SU-DHL-6 (cell line): ENCODE measurements around the gene FKTN.
A peak's percentile ranks its signal among the peaks of the same experiment; 100 is the strongest.

ENCODE experiments used
- H2AFZ ChIP-seq: fragments of 200-600 bp; sonication (generic); 2 replicates; pipeline ENCODE4 v1.6.1; 2014; ENCODE audit warnings: low read depth, mild to moderate bottlenecking, moderate library complexity, mixed read lengths, antibody characterized with exemption, low read length; ENCODE audit not compliant: severe bottlenecking
- H3F3A ChIP-seq: fragments of 200-600 bp; shearing (Covaris generic); 2 replicates; pipeline ENCODE4 v1.6.0; 2016; ENCODE audit warnings: antibody characterized with exemption, mild to moderate bottlenecking; ENCODE audit not compliant: insufficient read depth
- H3K27ac ChIP-seq: fragments of 200-600 bp; sonication (generic); 2 replicates; pipeline ENCODE4 v1.5.1; 2016; ENCODE audit warnings: low read depth, mild to moderate bottlenecking, low read length, moderate library complexity, mixed read lengths
- H3K27me3 ChIP-seq: fragments of 200-600 bp; sonication (generic), shearing (Covaris generic); 2 replicates; pipeline ENCODE4 v1.6.0; 2014; ENCODE audit warnings: mild to moderate bottlenecking, low read length
- H3K36me3 ChIP-seq: fragments of 200-600 bp; sonication (generic); 2 replicates; pipeline ENCODE4 v1.6.1; 2014; ENCODE audit warnings: mild to moderate bottlenecking, low read length, mixed read lengths
- H3K4me2 ChIP-seq: fragments of 300-600, 200-600 bp; shearing (Covaris generic), sonication (generic); 2 replicates; pipeline ENCODE4 v1.6.0; 2014; ENCODE audit warnings: low read length, low read depth, mild to moderate bottlenecking; ENCODE audit not compliant: poor library complexity, severe bottlenecking
- H3K4me3 ChIP-seq: fragments of 200-600 bp; sonication (generic); 2 replicates; pipeline ENCODE4 v1.5.1; 2014; ENCODE audit warnings: antibody characterized with exemption, low read length, mild to moderate bottlenecking, mixed read lengths; ENCODE audit not compliant: insufficient read depth, poor library complexity, severe bottlenecking
- H3K79me2 ChIP-seq: fragments of 200-600 bp; sonication (generic); 2 replicates; pipeline ENCODE4 v1.6.1; 2014; ENCODE audit warnings: mild to moderate bottlenecking, low read length, moderate library complexity; ENCODE audit not compliant: insufficient read depth
- H3K9ac ChIP-seq: fragments of 200-600 bp; sonication (generic); 2 replicates; pipeline ENCODE4 v1.7.0; 2014; ENCODE audit warnings: mild to moderate bottlenecking, low read length
- H3K9me2 ChIP-seq: fragments of 200-600 bp; sonication (generic); replicated peaks from 2 replicates; pipeline ENCODE4 v1.6.1; 2014; ENCODE audit warnings: low read length; ENCODE audit not compliant: insufficient read depth
- H3K9me3 ChIP-seq: fragments of 200-600 bp; sonication (generic); 2 replicates; pipeline ENCODE4 v1.6.1; 2014; ENCODE audit warnings: low read length, mixed read lengths; ENCODE audit not compliant: insufficient read depth
- H4K20me1 ChIP-seq: fragments of 200-600 bp; sonication (generic); 2 replicates; pipeline ENCODE4 v1.6.1; 2014; ENCODE audit warnings: low read depth, mild to moderate bottlenecking, antibody characterized with exemption, low read length, moderate library complexity, mixed read lengths
- CTCF ChIP-seq: fragments of 200-600 bp; sonication (generic); IDR thresholded peaks from one replicate; pipeline ENCODE4 v1.5.1; 2017; ENCODE audit warnings: antibody characterized with exemption, mild to moderate bottlenecking, low read length, moderate library complexity; ENCODE audit not compliant: insufficient read depth, poor library complexity, severe bottlenecking
- EZH2phosphoT487 ChIP-seq: fragments of 200-600 bp; sonication (generic), shearing (Covaris generic); conservative IDR thresholded peaks from 2 replicates; pipeline ENCODE4 v1.6.1; 2018; ENCODE audit warnings: mild to moderate bottlenecking, antibody characterized with exemption, low read length, moderate library complexity, mixed read lengths

FKTN gene

GRCh38 chr9:105670315-105670714, 112.4 kb downstream of the FKTN start:
- Histone ChIP-seq H3K4me3 (no peak overlapping the region), H3K27ac (no peak overlapping the region), H3K79me2 (no peaks in the 10 kb centered on the region), H3K9ac (no peak overlapping the region), H3K4me2 (no peak overlapping the region), H3K9me3 (peaks cover 4% of the 10 kb centered on the region; the same call in 1 of the 2 replicates), H4K20me1 (no peaks in the 10 kb centered on the region), H3K27me3 (no peaks in the 10 kb centered on the region), H2AFZ (no peak overlapping the region), H3K9me2 (no peaks in the 10 kb centered on the region), H3F3A (no peaks in the 10 kb centered on the region), H3K36me3 (0 out of 2 replicates have a peak, but pooled peaks cover 2% of the 10 kb centered on the region)
- TF ChIP-seq EZH2phosphoT487 (no peak), CTCF (no peak)

GRCh38 chr9:105670775-105671174, 112.8 kb downstream of the FKTN start:
- Histone ChIP-seq H3F3A (no peaks in the 10 kb centered on the region), H3K27me3 (no peaks in the 10 kb centered on the region), H3K9ac (no peak overlapping the region), H3K79me2 (no peaks in the 10 kb centered on the region), H3K4me2 (no peak overlapping the region), H3K27ac (no peak overlapping the region), H3K36me3 (0 out of 2 replicates have a peak, but pooled peaks cover 2% of the 10 kb centered on the region), H2AFZ (no peak overlapping the region), H4K20me1 (no peaks in the 10 kb centered on the region), H3K9me3 (peaks cover 4% of the 10 kb centered on the region; the same call in 1 of the 2 replicates), H3K4me3 (no peak overlapping the region), H3K9me2 (no peaks in the 10 kb centered on the region)
- TF ChIP-seq EZH2phosphoT487 (no peak), CTCF (no peak)

GRCh38 chr9:105672711-105673234, 114.8 kb downstream of the FKTN start:
- peaks cover 4% of the 10 kb centered on the region; the same call in 1 of the 2 replicates for H3K9me3 ChIP-seq
- H3K9me2 ChIP-seq: no peaks in the 10 kb centered on the region
- no peak for TF ChIP-seq EZH2phosphoT487
- TF ChIP-seq CTCF: no peak
- H3F3A ChIP-seq: no peaks in the 10 kb centered on the region
- peak overlapping the region; percentile 1 for H3K4me3 ChIP-seq
- 0 out of 2 replicates have a peak, but pooled peaks cover 2% of the 10 kb centered on the region for H3K36me3 ChIP-seq
- H3K79me2 ChIP-seq: no peaks in the 10 kb centered on the region
- no peaks in the 10 kb centered on the region for H3K27me3 ChIP-seq
- H3K27ac ChIP-seq: peak overlapping the region; percentile 28
- no peaks in the 10 kb centered on the region for H4K20me1 ChIP-seq
- H2AFZ ChIP-seq: peak overlapping the region; percentile 25
- peak overlapping the region; percentile 41 for H3K4me2 ChIP-seq
- no peak overlapping the region for H3K9ac ChIP-seq
